ENCODE results near the gene PXDC1.

DNA sequence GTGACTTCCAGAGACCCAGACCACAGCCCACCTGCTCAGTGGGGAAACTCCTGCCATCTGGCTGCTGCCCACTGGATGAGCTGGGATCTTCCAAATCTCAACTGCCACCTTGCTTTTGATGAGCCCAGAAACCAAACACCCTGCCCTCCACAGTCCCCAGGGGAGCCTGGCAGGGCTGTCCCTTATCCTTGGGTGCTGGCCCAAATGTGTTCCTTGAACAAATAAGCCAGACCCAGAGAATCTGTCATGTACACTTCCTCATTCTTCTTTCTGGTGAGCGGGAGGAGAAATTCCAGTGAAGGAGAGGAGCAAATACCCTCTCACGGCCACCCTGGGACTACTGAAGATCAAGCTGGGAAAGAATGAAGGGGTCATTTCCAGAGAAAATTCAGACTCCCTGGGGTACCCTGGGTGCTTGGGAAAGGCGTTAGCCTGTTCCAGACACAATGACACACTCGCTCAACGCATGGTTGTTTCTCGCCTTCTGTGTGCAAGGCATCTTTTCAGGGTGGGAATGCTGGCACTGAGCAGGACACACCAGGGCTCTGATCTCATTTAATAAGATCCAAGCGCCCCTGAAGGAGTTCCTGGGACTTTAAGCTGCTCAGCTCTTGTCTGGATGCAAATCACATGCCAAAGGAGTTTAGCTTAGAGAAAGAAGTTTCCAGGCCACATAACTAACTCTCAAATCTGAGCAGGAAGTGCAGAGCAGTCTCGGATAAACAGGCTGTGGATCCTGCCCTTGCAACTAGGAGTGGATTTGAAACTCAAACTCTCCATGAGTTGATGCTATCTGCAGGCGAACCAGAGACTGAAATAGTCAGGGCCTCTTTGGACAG is 38.5 kb downstream of the PXDC1 start:
- TF ChIP-seq, protein P1, sequence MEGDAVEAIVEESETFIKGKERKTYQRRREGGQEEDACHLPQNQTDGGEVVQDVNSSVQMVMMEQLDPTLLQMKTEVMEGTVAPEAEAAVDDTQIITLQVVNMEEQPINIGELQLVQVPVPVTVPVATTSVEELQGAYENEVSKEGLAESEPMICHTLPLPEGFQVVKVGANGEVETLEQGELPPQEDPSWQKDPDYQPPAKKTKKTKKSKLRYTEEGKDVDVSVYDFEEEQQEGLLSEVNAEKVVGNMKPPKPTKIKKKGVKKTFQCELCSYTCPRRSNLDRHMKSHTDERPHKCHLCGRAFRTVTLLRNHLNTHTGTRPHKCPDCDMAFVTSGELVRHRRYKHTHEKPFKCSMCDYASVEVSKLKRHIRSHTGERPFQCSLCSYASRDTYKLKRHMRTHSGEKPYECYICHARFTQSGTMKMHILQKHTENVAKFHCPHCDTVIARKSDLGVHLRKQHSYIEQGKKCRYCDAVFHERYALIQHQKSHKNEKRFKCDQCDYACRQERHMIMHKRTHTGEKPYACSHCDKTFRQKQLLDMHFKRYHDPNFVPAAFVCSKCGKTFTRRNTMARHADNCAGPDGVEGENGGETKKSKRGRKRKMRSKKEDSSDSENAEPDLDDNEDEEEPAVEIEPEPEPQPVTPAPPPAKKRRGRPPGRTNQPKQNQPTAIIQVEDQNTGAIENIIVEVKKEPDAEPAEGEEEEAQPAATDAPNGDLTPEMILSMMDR (IDR thresholded peaks at IDR 0.05) = no peak
- no peak for TF ChIP-seq POLR2AphosphoS5 (IDR thresholded peaks at IDR 0.05)
- TF ChIP-seq EP300 (IDR thresholded peaks at IDR 0.05) = no peak
- no peak for TF ChIP-seq POLR2A (IDR thresholded peaks at IDR 0.05)
